ENCODE results near the gene TP53.

TP53 gene

DNA sequence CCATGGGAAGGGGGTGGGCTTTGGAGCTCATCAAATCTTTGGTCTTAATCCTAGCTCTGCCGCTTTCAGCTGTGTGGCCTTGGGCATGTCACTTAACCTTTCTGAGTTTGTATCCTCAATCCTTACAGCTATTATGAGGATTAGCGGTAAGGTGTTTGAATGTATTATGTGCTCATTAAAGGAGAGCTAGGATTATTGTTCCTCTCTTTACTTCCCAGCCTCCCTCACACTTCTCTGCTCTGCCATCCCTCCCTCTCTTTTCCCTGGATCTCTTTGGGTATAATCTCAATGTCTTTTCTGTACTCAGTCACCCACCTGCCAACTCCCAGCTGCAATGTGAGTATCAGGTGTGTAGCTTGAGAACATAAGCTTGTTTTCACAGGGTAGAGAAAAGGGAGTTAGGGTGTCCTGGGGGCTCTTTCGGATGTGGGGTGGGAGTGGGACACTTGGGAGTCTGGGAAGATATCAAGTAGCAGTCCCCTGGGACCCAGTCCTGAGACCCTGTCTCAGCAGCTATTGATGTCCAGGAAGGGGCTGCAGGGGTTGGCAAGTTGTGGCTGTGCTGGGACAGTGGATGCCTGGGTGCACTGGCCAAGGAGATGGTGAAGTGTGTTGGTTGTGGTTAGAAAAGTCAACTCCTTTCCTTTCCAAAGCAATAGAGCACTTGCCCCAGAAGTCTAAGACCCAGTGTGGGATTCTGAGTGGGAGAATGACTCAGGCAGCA lies 19.5 kb upstream of the TP53 start:
- no peak for DNase-seq

DNA sequence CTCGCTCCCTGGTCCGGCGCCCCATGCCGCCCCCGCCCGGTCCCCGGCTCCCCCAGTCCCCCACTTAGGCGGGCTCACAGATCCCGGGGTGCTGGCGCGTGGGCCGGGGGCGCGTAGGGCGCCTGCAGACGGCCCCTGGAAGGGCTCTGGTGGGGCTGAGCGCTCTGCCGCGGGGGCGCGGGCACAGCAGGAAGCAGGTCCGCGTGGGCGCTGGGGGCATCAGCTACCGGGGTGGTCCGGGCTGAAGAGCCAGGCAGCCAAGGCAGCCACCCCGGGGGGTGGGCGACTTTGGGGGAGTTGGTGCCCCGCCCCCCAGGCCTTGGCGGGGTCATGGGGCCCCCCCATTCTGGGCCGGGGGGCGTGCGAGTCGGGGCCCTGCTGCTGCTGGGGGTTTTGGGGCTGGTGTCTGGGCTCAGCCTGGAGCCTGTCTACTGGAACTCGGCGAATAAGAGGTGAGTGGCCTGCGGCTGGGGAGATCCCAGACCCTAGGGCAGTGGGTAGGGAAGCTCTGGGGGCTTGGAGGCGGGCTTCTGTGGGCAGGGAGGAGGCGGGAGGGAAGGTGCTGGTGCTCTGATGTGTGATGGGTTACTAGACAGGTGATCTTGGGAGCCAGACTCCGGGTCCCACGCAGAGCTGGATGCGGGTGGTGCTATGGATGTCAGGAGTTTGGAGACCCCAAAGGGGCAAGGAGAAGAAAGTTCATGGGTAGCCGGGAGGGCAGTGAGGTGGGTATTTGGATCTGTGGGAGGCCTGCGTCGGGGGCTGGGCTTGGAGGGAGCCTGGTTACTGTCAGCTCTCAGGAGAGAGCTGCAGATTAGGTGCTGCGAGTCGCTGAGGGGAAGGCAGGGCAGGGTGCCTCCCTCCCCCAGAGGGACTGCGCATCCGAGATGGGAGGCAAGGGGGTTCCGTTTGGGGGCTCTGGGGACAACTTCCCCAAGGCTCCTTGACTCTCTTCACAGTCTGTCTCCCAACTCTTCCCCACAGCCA lies 18.3 kb upstream of the TP53 start:
- no peak for DNase-seq

DNA sequence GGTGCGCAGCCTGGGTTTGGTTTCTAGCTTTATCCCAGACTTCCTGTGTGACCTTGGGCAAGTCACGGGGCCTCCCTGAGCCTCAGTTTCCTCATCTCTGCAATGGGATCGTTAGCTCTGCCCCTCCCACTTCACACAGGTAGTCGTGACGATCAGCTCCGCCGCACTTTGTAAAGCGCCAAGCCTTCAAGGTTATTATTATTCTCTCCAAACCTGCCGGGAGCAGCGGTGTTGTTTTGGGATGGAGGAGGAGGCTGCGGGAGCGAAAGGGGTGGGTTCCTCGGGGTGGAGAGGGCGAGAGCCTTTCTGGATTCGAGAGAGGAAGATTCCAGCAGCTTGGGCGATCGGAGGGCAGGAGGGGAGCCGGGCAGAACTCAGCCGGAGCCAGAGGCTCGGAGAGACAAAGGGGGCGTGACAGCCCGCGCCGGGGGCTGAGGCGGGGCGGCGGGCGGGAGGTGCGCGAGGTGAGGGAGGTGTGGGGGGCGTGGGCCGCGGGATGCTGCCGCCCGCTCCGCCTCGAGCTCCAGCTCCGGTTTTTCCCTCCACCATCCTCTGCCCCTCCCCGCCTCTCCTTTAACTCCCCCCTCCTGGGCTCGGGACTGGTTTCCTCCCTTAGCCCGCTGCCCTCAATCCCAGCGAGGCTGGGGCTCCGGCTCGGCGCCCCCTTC lies 17.4 kb upstream of the TP53 start, which contains the start of gene EFNB3:
EFNB3 (plus strand) TSS at position 602 of the 668 bp plus-strand sequence. CDS start 397 bp downstream, outside the sequence.
- no peak for DNase-seq

DNA sequence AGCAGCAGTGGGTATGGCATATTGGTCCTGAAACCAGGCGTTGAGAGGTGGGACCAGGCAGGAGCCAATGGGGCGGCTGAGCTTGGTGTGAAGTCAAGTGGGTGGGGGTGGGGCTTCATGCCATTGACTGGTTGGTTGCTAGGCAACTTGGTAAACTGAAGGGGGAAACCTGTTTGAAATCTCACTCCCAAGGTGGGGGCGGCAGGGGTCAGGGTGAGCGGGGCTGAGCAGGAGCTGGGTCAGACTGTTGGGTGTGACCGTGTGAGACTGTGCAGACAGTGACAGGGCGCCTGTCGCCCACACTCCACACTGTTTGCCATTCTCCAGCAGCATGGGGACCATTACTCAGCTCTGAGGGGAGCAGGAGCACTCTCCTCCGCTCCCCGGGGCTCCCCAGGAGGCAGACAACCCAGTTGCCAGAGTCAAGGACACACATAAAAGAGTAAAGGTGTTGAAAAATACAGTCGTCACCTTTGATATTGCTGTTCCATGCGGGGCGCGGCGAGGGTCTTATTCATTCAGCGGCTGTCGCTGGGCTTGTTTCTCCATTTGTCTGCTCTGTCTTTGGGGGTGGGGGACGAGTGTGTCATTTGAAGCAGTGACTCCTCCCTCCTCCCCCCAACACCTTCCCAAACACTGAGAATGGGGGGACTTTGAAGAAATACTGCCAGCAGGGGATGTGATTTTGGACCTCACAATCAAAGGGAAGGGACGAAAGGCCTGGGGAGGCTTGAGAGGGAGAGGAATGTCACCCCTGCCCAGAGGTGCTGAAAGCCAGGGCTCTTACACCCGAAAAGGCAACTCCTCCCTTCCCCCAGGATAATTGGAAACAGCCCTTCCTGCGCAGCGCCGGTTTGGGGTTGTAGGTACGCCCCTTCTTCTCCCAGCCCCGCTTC lies 16.5 kb upstream of the TP53 start:
- DNase-seq: no peak

DNA sequence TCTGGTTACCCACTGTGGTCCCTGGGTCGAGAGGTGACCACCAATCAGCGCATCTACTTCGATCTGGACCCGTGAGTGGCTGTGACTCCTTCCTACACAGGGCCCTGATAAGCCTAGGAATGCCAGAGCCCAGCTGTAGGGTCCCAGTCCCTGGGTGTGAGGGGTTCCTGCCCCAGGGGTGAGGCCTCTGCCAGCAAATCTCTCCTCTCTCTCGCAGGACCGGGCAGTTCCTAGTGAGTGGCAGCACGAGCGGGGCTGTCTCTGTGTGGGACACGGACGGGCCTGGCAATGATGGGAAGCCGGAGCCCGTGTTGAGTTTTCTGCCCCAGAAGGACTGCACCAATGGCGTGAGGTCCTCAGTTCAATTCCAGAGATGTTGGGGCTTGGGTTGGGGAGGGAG lies 15.5 kb upstream of the TP53 start:
- no peak for DNase-seq

DNA sequence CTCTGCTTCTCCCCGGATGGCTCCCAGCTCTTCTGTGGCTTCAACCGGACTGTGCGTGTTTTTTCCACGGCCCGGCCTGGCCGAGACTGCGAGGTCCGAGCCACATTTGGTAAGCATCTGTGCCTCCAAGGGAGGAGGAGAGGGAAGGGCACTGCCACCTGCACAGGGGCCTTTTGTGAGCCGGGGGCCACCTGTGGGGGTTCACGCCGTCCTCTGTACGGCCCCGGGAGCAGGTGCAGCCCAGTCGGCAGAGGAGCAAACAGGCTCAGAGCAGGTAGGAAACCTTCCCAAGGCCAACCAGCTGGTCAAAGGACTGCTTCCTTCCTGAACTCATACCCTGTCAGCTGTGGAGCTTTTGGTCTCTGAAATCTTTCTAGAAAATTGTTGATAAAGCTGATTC lies 14.4 kb upstream of the TP53 start:
- DNase-seq: no peak

DNA sequence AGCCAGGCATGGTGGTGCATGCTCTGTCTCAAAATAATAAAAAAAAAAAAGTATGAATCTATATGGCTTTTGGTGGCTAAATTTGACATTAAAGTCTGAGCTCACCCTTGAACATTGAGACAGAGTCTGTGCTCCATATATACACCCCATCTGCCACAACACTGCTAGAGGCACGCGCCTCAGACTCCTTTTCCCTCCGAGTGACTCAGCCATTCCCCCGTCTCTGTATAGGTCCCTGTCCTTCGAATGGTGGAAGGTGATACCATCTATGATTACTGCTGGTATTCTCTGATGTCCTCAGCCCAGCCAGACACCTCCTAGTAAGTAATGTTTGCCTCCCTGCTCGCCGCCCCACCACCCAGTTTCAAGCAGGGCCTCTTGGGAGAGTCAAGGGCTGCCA lies 13.2 kb upstream of the TP53 start:
- DNase-seq: no peak

DNA sequence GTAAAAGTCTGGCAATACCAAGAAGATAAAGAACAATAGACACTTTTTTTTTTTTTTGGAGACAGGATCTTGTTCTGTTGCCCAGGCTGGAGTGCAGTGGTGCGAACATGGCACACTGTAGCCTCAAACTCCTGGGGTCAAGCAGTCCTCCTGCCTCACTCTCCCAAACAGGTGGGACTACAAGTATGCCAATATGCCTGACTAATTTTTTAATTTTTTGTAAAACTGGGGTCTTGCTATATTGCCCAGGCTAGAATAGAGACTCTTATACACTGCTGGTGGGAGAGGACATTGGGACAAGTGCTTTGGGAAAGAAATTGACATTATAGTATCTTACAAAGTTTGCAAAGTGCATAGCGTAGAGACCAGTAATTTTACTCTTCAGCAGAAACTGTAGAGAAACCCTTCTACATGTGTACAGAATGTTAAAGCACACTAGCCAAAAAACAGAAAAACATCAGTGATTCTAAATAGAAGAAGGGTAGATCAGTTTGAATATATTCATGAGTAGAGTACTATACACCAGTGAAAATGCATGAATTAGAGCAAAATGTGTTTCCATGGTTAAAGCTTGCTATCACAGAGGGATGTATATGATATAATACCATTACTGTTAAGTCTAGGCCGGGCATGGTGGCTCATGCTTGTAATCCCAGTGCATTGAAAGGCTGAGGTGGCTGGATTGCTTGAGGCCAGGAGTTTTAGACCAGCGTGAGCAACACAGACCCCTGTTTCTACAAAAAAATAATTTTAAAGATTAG lies 10.7 kb upstream of the TP53 start:
- no peak for DNase-seq

DNA sequence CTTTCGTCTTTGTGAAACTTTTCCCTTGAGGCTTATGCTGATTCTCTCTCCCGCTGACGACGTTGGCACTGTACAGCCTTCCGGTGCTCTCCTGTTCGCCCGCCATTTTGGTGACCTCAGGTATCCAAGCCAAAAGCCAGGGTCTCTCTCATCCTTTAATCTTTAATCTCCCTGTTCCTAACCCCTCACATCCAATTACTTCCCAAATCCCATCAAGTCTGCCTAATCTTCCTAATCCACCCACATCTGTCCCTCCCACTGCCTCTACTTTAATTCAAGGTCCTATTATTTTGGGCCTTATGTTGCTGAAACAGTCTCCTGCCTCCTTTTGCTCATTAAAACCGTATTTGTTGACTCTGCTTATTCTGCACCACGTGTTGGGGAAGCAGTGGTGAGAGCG lies 8.3 kb upstream of the TP53 start:
- DNase-seq: no peak

DNA sequence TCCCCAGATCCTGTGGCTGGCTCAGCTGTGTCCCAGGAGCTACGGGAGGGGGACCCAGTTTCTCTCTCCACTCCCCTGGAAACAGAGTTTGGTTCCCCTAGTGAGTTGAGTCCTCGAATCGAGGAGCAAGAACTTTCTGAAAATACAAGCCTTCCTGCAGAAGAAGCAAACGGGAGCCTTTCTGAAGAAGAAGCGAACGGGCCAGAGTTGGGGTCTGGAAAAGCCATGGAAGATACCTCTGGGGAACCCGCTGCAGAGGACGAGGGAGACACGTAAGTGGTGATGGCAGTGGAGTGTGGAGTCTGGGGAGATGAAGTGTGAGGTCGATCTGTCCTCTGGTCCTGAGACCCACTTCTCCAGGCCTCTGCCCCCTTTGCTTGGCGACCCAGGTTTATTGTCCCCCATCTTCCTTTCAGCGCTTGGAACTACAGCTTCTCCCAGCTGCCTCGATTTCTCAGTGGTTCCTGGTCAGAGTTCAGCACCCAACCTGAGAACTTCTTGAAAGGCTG lies 1.6 kb upstream of the TP53 start:
- DNase-seq: no peak

DNA sequence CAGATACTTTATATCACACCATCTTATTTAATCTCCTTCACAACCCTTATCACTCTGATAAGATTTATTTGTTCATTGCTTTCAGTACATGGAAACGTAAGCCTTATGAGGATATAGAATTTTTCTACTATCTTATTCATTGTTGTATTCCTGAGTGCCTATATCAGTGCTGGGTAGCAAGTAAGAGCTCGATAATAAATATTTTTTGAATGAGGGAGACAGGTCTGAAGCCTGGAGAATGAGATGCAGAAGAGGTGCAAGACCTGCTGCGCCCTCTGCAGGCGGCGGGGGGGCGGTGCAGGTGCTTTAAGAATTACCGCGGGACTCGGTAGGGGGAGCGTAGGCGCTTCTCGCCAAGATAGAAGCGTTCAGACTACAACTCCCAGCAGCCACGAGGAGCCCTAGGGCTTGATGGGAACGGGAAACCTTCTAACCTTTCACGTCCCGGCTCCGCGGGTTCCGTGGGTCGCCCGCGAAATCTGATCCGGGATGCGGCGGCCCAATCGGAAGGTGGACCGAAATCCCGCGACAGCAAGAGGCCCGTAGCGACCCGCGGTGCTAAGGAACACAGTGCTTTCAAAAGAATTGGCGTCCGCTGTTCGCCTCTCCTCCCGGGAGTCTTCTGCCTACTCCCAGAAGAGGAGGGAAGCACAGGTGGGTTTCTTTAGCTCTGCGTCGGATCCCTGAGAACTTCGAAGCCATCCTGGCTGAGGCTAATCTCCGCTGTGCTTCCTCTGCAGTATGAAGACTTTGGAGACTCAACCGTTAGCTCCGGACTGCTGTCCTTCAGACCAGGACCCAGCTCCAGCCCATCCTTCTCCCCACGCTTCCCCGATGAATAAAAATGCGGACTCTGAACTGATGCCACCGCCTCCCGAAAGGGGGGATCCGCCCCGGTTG lies 868 bp upstream of the TP53 start, which contains the start of gene WRAP53:
WRAP53 (plus strand) TSS at position 570 of the 900 bp plus-strand sequence; CDS start at position 742, 172 bp downstream.
- peak; percentile 99 for DNase-seq

DNA sequence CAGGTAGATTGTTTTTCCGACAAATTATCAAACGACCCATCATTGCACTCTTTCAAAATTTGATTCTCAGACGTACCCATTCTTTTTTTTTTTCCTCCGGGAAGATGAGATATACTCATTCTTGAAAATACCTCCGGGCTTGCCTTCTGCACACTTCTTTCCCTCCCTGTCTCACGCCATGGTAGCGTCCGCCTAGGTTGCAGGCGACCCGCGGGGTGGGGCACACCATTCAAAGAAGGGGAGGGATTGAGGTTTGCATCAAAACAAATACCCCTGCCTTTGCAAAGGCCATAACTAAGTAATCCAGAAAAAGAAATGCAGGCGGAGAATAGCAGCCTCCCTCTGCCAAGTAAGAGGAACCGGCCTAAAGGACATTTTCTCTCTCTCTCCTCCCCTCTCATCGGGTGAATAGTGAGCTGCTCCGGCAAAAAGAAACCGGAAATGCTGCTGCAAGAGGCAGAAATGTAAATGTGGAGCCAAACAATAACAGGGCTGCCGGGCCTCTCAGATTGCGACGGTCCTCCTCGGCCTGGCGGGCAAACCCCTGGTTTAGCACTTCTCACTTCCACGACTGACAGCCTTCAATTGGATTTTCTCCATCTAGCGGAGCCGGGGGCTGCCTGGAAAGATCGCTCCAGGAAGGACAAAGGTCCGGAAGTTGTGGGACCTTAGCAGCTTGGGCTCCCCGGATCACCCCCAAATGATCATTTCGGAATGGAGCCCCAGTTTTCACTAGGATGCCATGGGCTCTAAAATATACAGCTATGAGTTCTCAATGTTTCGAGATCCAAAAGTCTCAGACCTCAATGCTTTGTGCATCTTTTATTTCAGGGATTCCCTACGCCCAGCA lies 843 bp downstream of the TP53 start:
- peak; percentile 66 for DNase-seq

DNA sequence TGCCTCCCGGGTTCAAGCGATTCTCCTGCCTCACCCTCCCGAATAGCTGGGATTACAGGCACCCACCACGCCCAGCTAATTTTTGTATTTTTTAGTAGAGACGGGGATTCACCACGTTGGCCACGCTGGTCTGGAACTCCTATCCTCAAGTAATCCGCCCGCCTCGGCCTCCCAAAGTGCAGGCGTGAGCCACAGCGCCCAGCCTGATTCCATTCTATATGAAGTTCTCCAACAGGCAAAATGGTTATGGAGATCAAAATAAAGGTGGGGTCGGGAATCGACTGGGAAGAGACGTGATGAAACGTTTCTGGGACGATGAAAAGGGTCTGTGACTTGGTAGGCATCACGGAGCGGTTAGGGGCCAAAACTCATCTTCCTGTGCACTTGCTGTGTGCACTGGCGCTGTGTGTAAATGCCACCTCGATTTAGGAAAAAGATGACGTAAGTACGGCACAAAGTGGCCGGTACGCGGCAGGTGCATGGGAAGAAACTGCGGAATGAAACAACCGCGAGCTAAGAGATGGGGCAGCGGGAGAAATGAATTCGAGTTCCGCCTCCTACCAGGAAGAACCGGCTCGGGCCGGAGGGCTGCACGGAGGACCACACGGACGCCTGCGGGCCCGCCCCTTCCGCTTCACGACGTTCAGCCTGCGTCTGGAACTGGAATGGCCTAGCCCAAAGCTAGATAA lies 1.6 kb downstream of the TP53 start:
- DNase-seq: peak; percentile 81

DNA sequence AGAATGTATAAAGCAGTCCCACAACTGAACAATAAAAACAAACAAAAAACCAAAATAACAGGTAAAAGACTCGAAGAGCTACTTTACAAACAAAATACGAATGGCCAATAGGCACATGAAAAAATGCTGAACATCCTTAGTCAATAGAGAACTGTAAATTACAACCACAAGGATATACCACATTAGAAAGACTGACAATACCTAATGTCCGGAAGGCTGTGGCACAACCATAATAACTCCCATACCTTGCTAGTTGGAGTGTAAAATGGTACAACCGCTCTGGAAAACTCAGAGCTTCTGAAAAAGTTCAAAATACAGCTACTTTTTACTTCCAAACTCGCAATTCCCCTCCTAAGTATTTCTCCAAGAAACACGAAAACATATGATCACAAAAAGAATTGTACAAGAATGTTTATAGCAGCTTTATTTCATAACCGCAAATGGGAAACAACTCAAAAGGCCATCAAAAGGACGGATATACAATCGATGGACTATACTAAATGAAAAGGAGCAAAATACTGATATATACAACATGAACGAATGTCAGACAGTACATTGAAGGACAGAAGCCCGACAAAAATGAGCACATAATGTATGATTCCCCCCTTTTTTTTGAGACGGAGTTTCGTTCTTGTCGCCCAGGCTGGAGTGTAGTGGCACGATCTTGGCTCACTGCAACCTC lies 2.3 kb downstream of the TP53 start:
- DNase-seq: no peak

DNA sequence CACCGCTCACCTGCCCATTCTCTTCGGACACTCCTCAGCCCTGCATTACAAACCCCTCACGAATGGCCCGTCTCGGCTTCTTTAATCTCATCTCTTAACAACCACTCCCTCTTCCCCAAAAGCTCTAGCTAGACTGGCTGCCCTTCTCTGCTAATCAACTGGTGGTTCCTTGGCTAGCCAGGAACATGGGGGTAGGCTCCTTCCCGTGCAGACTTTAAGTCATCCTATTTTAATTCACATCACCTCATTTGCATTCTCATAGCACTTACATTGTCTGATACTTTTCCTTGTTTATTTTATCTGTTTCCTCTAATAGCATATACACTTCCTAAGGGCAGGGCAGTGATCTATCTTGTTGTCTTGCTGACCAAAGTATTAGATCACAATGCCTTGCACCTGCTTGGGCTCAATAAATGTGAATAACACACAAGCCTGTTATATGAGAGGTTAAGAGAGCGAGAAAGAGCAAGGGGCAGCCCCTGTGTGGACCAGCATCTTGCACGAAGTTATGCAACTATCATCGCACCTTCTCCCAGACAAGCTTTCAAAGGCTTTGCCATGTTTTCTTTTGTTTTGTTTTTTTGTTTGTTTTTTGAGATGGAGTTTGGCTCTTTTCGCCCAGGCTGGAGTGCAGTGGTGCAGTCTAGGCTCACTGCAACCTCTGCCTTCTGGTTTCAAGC lies 9.8 kb downstream of the TP53 start:
- DNase-seq: no peak

DNA sequence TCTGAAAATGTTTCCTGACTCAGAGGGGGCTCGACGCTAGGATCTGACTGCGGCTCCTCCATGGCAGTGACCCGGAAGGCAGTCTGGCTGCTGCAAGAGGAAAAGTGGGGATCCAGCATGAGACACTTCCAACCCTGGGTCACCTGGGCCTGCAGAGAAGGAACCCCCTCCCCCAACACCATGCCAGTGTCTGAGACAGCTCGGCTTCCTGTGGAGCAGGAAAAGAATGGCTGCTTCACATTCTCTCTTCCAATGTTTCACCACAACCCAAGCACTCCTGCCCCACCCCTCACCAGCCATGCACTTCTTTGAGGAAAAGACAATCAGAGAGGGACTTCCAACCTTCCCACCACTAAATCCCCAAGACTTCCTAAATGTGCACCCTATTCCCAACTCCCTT lies 10.8 kb downstream of the TP53 start:
- DNase-seq: no peak

DNA sequence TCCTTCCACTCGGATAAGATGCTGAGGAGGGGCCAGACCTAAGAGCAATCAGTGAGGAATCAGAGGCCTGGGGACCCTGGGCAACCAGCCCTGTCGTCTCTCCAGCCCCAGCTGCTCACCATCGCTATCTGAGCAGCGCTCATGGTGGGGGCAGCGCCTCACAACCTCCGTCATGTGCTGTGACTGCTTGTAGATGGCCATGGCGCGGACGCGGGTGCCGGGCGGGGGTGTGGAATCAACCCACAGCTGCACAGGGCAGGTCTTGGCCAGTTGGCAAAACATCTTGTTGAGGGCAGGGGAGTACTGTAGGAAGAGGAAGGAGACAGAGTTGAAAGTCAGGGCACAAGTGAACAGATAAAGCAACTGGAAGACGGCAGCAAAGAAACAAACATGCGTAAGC lies 12.4 kb downstream of the TP53 start:
- DNase-seq: no peak

All from amniotic stem cell (primary cell).